Mesothelial cell of epicardium (in vitro differentiated cells): ENCODE data around the gene SCARB1. TPM values are rescaled to one million over a fixed set of nuclear protein-coding genes. Genes with fewer than 3 reads are reported as not detected.
A peak's percentile ranks its signal among the peaks of the same experiment; 100 is the strongest.

ENCODE experiments used
- DNase-seq, 2 experiments: peaks; one replicate each; pipeline ENCODE4 v3.0.0; 2021; ENCODE audit warnings: low spot score in 2 of 2; ENCODE audit not compliant: unreplicated experiment in 2 of 2
- H3K27ac Mint-ChIP-seq: 2 replicates; pipeline ENCODE4 v1.8.0; 2021; ENCODE audit warnings: mixed read lengths
- H3K27me3 Mint-ChIP-seq: 2 replicates; pipeline ENCODE4 v1.8.0; 2021; ENCODE audit warnings: low read depth, mixed read lengths
- H3K36me3 Mint-ChIP-seq: 2 replicates; pipeline ENCODE4 v1.8.0; 2021; ENCODE audit warnings: mixed read lengths
- H3K4me1 Mint-ChIP-seq: 2 replicates; pipeline ENCODE4 v1.8.0; 2021; ENCODE audit warnings: mixed read lengths
- H3K4me3 Mint-ChIP-seq: 2 replicates; pipeline ENCODE4 v1.8.0; 2021; ENCODE audit warnings: mild to moderate bottlenecking, moderate library complexity, mixed read lengths
- H3K9me3 Mint-ChIP-seq: 2 replicates; pipeline ENCODE4 v1.8.0; 2021; ENCODE audit warnings: mixed read lengths
- total RNA-seq: library from RNA; stranded (reverse); gene quantifications from 3 replicates; pipeline ENCODE4 v1.2.1, GENCODE V29; 2021
- TF ChIP-seq, protein P1 (sequence below): fragments of 200-600 bp; sonication (generic); IDR thresholded peaks from one replicate; pipeline ENCODE4 v1.5.0; 2021; ENCODE audit warnings: antibody characterized with exemption; ENCODE audit not compliant: unreplicated experiment

SCARB1 gene
- total RNA-seq, 1 donor from 2014 or later, result 40.2 TPM

DNA sequence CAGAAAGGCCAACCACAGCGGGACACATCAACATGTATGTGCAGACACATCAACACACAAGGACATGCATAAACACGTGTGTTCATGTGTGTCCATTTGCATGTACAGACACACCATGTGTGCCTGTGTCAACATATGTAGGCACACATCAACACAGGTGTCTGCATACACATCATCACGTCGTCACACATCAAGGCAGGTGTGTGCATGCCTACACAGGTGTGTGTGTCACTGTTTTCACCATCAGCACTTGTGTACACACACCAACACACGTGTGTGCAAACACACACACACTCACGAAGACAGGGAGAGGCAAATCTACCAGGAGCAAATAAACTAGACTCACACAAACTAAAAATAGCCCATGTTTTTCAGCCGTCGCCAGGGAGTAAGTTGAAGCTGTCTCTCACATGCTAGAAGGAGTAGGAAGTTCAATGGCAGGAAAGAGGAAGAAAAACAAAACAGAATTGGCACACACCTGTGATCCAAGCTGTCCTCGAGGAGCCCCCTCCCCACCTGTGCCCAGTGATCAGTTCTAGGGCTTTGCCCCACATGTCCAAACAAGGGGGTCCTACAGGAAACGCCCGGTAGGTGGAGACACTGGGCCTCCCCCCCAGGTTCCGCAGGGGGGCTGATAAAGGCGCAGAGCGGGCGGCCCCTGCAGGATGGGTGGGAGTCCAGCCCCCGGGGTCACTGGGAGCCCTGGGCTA lies 7.4 kb downstream of the SCARB1 start:
- Mint-ChIP-seq H3K9me3 (no peaks in the 10 kb centered on the region), H3K4me1 (peaks cover 12% of the 10 kb centered on the region), H3K4me3 (no peak overlapping the region), H3K27me3 (no peaks in the 10 kb centered on the region), H3K36me3 (peaks cover under 1% of the 10 kb centered on the region), H3K27ac (no peak overlapping the region)
- TF ChIP-seq, protein P1, sequence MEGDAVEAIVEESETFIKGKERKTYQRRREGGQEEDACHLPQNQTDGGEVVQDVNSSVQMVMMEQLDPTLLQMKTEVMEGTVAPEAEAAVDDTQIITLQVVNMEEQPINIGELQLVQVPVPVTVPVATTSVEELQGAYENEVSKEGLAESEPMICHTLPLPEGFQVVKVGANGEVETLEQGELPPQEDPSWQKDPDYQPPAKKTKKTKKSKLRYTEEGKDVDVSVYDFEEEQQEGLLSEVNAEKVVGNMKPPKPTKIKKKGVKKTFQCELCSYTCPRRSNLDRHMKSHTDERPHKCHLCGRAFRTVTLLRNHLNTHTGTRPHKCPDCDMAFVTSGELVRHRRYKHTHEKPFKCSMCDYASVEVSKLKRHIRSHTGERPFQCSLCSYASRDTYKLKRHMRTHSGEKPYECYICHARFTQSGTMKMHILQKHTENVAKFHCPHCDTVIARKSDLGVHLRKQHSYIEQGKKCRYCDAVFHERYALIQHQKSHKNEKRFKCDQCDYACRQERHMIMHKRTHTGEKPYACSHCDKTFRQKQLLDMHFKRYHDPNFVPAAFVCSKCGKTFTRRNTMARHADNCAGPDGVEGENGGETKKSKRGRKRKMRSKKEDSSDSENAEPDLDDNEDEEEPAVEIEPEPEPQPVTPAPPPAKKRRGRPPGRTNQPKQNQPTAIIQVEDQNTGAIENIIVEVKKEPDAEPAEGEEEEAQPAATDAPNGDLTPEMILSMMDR, result no peak
- no peak for DNase-seq

DNA sequence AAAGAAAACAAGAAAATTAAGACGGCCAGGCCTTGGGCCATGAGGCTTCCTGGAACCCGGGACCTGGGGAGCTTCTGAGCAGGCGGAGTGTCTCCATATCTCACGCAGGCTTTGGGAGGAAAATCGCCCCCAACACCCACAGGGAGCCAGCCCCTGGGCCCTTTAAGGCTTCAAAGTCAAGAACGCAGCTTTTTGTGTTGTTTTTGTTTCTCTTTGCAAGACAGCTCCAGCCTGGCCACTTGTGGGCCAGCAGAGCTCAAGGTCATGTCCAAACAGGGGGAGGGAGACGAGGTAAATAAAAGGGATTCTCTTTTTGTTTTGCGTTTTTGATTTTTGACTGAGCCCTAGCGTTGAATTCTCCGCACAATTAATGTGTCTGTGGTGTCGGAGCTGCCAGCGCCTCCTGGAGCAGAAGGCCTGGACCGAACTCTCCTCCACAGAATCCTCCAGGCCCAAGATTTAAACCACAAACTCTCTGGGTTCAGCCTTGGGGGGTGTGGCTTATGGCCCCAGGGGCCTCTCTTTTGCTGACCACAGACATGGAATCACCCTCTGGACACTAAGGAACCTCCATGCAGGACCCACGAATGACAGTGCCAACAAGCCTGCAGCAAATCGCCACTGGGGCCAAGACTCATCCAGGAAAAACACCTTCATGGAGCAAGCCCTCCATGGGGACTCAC lies 8.2 kb downstream of the SCARB1 start:
- DNase-seq, result no peak
- peaks cover 13% of the 10 kb centered on the region for H3K4me1 Mint-ChIP-seq
- no peaks in the 10 kb centered on the region for H3K27me3 Mint-ChIP-seq
- TF ChIP-seq, protein P1, result no peak
- H3K27ac Mint-ChIP-seq, result no peak overlapping the region
- H3K36me3 Mint-ChIP-seq, result peaks cover 1% of the 10 kb centered on the region
- no peaks in the 10 kb centered on the region for H3K9me3 Mint-ChIP-seq
- no peak overlapping the region for H3K4me3 Mint-ChIP-seq

DNA sequence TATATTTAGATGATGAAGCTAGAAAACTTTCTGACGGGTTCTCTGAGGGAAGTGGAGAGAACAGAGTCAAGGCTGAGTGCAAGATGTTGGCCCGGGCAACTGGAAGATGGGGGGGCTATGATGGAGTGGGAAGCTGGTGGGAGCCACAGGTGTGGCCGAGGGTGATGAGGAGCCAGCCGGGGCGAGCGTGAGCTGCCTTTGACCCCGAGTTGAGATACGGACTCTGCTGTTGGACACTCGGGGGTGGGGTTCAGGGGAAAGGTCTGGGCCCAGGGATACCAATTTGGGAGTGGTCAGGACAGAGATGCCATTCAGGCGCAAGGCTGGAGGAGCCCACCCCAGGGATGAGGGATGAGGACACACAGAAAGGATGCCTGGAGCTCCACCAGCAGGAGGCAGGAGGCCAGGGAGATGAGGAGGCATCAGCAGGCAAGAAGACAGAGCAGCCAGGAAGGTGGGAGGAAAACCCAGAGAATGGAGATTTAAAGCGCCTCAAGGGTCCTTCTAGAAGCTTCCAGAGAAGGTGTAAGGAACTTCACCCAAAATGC lies 9.0 kb downstream of the SCARB1 start:
- H3K9me3 Mint-ChIP-seq, result no peaks in the 10 kb centered on the region
- H3K27me3 Mint-ChIP-seq, result no peaks in the 10 kb centered on the region
- TF ChIP-seq, protein P1, result no peak
- no peak overlapping the region for H3K27ac Mint-ChIP-seq
- peaks cover 1% of the 10 kb centered on the region for H3K36me3 Mint-ChIP-seq
- no peak for DNase-seq
- no peak overlapping the region for H3K4me3 Mint-ChIP-seq
- peaks cover 13% of the 10 kb centered on the region for H3K4me1 Mint-ChIP-seq

DNA sequence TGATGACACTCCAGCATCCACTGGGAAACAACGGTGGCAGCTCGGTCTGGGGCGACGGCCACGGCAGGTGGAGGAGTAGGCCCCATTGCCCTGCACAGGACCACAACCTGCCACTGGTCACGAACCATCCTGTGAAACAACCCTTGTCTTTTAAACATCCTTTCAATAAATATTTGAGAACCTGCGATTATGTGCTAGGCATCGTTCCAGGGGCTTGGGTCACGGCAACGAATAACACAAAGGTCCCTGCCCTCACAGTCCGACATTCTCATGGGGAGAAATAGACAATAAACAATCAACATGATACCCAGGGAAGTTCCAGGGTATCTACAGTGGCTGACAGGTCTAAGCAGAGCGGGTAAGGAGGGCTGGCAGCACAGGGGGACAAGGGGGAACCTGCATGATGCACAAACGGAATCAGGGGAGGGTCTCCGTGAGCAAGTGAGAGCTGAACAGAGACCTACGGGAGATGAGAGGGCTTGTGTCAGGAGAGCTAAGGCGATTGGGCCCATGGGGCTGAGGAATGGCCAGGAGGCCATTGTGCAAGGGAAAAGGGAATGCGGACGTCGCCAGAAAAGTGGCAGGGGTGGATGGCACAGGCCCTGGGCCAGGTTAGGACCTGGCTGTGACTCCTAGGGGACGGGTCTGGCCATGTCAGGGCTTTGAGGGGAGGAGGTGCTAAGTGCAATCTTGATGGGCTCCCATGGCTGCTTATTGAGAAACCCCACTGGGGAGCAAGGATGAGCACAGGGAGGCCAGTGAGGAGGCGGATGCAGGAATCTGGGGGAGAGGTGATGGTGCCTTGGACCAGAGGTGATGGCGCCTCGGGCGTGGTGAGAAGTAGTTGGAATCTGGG lies 9.7 kb downstream of the SCARB1 start:
- no peak overlapping the region for H3K4me3 Mint-ChIP-seq
- H3K9me3 Mint-ChIP-seq, result no peaks in the 10 kb centered on the region
- H3K27ac Mint-ChIP-seq, result no peak overlapping the region
- peaks cover 1% of the 10 kb centered on the region for H3K36me3 Mint-ChIP-seq
- no peaks in the 10 kb centered on the region for H3K27me3 Mint-ChIP-seq
- H3K4me1 Mint-ChIP-seq, result peaks cover 13% of the 10 kb centered on the region
- no peak for DNase-seq
- TF ChIP-seq, protein P1, result no peak

DNA sequence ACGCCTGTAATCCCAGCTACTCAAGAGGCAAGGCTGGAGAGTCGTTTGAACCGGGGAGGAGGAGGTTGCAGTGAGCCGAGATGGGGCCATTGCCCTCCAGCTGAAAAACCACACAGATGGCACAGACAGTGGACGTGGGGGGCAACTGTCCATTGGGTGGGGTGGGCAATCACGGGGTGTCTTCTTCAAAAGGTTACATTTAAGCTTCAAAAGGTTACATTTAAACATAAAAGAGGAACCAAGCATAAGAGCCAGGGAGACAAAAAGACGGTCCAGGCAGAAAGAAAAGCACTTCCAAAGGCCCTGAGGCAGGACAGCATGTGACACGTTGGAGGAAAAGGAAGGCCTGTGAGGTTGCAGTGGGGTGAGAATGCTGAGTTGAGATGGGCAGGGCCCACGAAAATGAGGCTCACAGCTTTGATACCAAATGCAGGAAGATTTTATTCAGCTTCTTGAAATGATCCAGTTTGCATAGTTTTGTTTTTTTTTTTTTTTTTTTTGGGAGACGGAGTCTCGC lies 10.7 kb downstream of the SCARB1 start:
- no peak for DNase-seq
- Mint-ChIP-seq H3K36me3 (peaks cover 1% of the 10 kb centered on the region), H3K4me3 (no peak overlapping the region), H3K27me3 (no peaks in the 10 kb centered on the region), H3K9me3 (no peaks in the 10 kb centered on the region), H3K4me1 (peaks cover 13% of the 10 kb centered on the region), H3K27ac (peak overlapping the region; percentile 72)
- TF ChIP-seq, protein P1, result no peak
